ENCODE measurements around the gene CPPED1. TPM values are rescaled to one million over a fixed set of nuclear protein-coding genes. Genes with fewer than 3 reads are reported as not detected.

Gene CPPED1
- total RNA-seq, 4 donors from 2014 or later: 4.1 to 17.3 (median 12.7) TPM

DNA sequence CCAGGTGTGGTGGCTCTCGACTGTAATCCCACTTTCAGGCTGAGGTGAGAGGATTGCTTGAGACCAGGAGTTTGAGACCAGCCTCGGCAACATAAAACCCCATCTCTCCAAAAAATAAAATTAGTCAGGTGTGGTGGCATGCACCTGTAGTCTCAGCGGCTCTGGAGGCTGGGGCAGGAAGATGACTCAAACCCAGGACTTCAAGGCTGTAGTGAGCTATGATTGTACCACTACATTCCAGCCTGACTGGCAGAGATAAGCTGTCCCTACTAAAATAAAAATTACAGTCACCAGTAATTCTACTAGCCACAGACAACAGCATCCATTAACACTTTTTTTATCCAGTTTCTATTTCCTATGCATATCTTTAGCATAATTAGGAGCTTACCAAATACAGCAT is 176.3 kb downstream of the CPPED1 start:
- in situ Hi-C loops (cut with MboI; ENCODE audit: low pct_ligation_motif_present in 1 of 4, low pct_unique_long_range_greater_than_20kb in 1 of 4, low sequenced_read_pairs in 3 of 4) (no loop called here), intact Hi-C loops (cut with DNase I; ENCODE audit: low total_unique reads) (no loop called here)
- DNase-seq: no peak
- H3K27me3 ChIP-seq: no peaks in the 10 kb centered on the region
- H3K36me3 ChIP-seq: no peaks in the 10 kb centered on the region
- H3K9me3 ChIP-seq: no peaks in the 10 kb centered on the region
- 73% methylated on average over 3 of the region's 3 CpGs; no CpG with 5 or more reads in 1 of the 2 donors for WGBS, 2 donors (ENCODE audit: low coverage in 1 of 2)
- no peak overlapping the region for H3K27ac ChIP-seq
- TF ChIP-seq, protein P1, sequence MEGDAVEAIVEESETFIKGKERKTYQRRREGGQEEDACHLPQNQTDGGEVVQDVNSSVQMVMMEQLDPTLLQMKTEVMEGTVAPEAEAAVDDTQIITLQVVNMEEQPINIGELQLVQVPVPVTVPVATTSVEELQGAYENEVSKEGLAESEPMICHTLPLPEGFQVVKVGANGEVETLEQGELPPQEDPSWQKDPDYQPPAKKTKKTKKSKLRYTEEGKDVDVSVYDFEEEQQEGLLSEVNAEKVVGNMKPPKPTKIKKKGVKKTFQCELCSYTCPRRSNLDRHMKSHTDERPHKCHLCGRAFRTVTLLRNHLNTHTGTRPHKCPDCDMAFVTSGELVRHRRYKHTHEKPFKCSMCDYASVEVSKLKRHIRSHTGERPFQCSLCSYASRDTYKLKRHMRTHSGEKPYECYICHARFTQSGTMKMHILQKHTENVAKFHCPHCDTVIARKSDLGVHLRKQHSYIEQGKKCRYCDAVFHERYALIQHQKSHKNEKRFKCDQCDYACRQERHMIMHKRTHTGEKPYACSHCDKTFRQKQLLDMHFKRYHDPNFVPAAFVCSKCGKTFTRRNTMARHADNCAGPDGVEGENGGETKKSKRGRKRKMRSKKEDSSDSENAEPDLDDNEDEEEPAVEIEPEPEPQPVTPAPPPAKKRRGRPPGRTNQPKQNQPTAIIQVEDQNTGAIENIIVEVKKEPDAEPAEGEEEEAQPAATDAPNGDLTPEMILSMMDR (IDR thresholded peaks at IDR 0.05): no peak
- no peak for TF ChIP-seq POLR2AphosphoS5 (IDR thresholded peaks at IDR 0.05)
- no peak for TF ChIP-seq POLR2A (IDR thresholded peaks at IDR 0.05)
- TF ChIP-seq EP300 (IDR thresholded peaks at IDR 0.05; ENCODE audit: low read depth): no peak
- H3K4me3 ChIP-seq: no peak overlapping the region
- no peaks in the 10 kb centered on the region for H3K4me1 ChIP-seq

DNA sequence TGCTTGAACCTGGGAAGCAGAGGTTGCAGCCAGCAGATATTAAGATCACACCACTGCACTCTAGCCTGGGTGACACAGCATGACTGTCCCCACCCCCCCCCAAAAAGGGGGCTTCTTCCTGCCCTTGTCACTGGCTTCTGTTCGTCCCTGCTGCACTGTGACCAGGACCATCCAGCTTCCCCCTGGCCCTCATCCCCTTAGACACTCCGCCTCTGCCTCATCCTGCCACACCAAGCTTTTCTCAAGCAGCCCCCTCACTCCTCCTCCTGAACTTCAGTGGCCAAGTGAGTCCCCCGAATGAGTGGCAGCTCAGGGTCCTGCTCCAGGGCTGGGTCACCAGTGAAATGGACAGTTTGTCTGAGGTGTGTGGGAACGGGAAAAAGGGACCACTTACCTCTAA is 177.3 kb downstream of the CPPED1 start:
- 57% methylated on average over 4 of the region's 4 CpGs; no CpG with 5 or more reads in 1 of the 2 donors for WGBS, 2 donors (ENCODE audit: low coverage in 1 of 2)
- no peak for DNase-seq
- TF ChIP-seq POLR2A (IDR thresholded peaks at IDR 0.05) (no peak), POLR2AphosphoS5 (IDR thresholded peaks at IDR 0.05) (no peak), EP300 (IDR thresholded peaks at IDR 0.05; ENCODE audit: low read depth) (no peak)
- TF ChIP-seq, protein P1 (IDR thresholded peaks at IDR 0.05): no peak
- H3K4me1 ChIP-seq: no peaks in the 10 kb centered on the region
- intact Hi-C loops (cut with DNase I; ENCODE audit: low total_unique reads) (no loop called here), in situ Hi-C loops (cut with MboI; ENCODE audit: low pct_ligation_motif_present in 1 of 4, low pct_unique_long_range_greater_than_20kb in 1 of 4, low sequenced_read_pairs in 3 of 4) (no loop called here)
- H3K27me3 ChIP-seq: no peaks in the 10 kb centered on the region
- no peak overlapping the region for H3K4me3 ChIP-seq
- no peak overlapping the region for H3K27ac ChIP-seq
- no peaks in the 10 kb centered on the region for H3K9me3 ChIP-seq
- no peaks in the 10 kb centered on the region for H3K36me3 ChIP-seq

DNA sequence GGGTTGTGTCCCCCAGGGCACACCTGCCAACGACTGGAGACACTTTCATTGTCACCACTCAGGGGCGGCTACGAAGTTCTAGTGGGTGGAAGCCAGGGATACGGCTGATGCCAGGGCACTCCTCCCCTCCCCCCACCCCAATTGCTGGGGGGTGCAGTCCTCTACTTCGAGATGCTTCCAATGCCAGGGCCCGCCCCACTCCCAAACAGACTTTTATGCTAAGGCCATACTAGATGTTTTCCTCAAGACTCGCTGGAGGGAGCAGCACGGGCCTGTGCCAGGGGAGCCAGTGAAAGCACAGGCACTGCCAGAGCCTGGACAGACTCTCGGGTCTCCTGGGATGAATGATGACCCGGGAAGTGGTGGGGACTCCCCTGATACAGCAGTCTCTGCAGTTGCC is 178.0 kb downstream of the CPPED1 start:
- WGBS, 2 donors (ENCODE audit: low coverage in 1 of 2): 73% methylated on average over 10 of the region's 10 CpGs; no CpG with 5 or more reads in 1 of the 2 donors
- Histone ChIP-seq H3K4me3 (no peak overlapping the region), H3K27ac (no peak overlapping the region), H3K27me3 (no peaks in the 10 kb centered on the region), H3K9me3 (no peaks in the 10 kb centered on the region), H3K4me1 (no peaks in the 10 kb centered on the region), H3K36me3 (no peaks in the 10 kb centered on the region)
- DNase-seq: no peak
- in situ Hi-C loops (cut with MboI; ENCODE audit: low pct_ligation_motif_present in 1 of 4, low pct_unique_long_range_greater_than_20kb in 1 of 4, low sequenced_read_pairs in 3 of 4): no loop called here
- intact Hi-C loops (cut with DNase I; ENCODE audit: low total_unique reads): no loop called here
- TF ChIP-seq POLR2A (IDR thresholded peaks at IDR 0.05) (no peak), POLR2AphosphoS5 (IDR thresholded peaks at IDR 0.05) (no peak), EP300 (IDR thresholded peaks at IDR 0.05; ENCODE audit: low read depth) (no peak)
- TF ChIP-seq, protein P1 (IDR thresholded peaks at IDR 0.05): no peak

DNA sequence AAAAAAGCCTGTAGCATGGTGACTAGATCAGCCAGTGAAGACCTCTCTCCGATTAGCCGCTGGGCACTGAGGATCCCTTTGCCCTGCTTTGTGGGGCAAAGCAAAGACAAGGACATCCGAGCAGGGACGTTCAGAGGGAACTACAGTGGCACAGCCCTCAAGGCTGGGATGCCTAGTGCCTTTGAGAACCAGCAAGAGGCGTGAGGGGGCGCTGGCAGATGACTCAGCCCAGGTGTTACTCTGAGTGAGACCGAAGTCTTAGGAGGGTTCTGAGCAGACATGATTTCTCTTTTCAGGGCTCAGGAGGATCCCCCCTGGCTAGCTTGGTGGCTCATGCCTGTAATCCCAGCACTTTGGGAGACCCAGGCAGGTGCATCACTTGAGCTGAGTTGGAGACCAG is 178.6 kb downstream of the CPPED1 start:
- Histone ChIP-seq H3K4me3 (no peak overlapping the region), H3K4me1 (no peaks in the 10 kb centered on the region), H3K36me3 (no peaks in the 10 kb centered on the region), H3K9me3 (no peaks in the 10 kb centered on the region), H3K27ac (no peak overlapping the region), H3K27me3 (no peaks in the 10 kb centered on the region)
- TF ChIP-seq, protein P1 (IDR thresholded peaks at IDR 0.05): no peak
- TF ChIP-seq POLR2A (IDR thresholded peaks at IDR 0.05): no peak
- no peak for TF ChIP-seq POLR2AphosphoS5 (IDR thresholded peaks at IDR 0.05)
- in situ Hi-C loops (cut with MboI; ENCODE audit: low pct_ligation_motif_present in 1 of 4, low pct_unique_long_range_greater_than_20kb in 1 of 4, low sequenced_read_pairs in 3 of 4) (no loop called here), intact Hi-C loops (cut with DNase I; ENCODE audit: low total_unique reads) (no loop called here)
- 77% methylated on average over 7 of the region's 7 CpGs; no CpG with 5 or more reads in 1 of the 2 donors for WGBS, 2 donors (ENCODE audit: low coverage in 1 of 2)
- DNase-seq: no peak

Measured in transverse colon (tissue), 4 donors.